Stomach (tissue), 9 donors: ENCODE data around the gene ID4. TPM values are rescaled to one million over a fixed set of nuclear protein-coding genes. Genes with fewer than 3 reads are reported as not detected.
"Not testable (repeated sequence)": the region's sequence is repeated elsewhere in the genome, so short reads cannot be mapped to it uniquely, and the experiment has no call there.

Source experiments
- DNase-seq, 2 donors: peaks; one replicate each; pipeline versions ENCODE4 v3.0.0 to v3.0.0-alpha.2; 2013 to 2019
- H3K27ac ChIP-seq, 5 donors: fragments of 200-600 bp in 4 of 5; sonication (generic) in 4 of 5; one replicate each; pipeline ENCODE4 v1.5.1; 2013 to 2019; ENCODE audit warnings: mild to moderate bottlenecking in 1 of 5, moderate library complexity in 1 of 5
- H3K27me3 ChIP-seq, 3 donors: fragments of 200-600 bp; sonication (generic); one replicate each; pipeline ENCODE4 v1.5.1; 2017 to 2019; ENCODE audit warnings: mixed run types in 1 of 3
- H3K36me3 ChIP-seq, 4 donors: fragments of 200-600 bp; sonication (generic); 1 replicate in 3 of 4; 2 replicates in 1 of 4; pipeline ENCODE4 v1.5.1; 2016 to 2019
- H3K4me1 ChIP-seq, 4 donors: fragments of 200-600 bp; sonication (generic); one replicate each; pipeline ENCODE4 v1.5.1; 2016 to 2019
- H3K4me3 ChIP-seq, 4 donors: fragments of 200-600 bp; sonication (generic) in 3 of 4; one replicate each; pipeline ENCODE4 v1.5.1; 2016 to 2019; ENCODE audit warnings: mild to moderate bottlenecking in 1 of 4
- H3K9me3 ChIP-seq, 4 donors: fragments of 200-600 bp; sonication (generic); one replicate each; pipeline ENCODE4 v1.5.1; 2016 to 2019
- EP300 ChIP-seq: sonication (generic); formaldehyde crosslinking; IDR thresholded peaks from one replicate; pipeline ENCODE4 v1.6.1; 2017; ENCODE audit warnings: antibody characterized with exemption
- POLR2A ChIP-seq, 4 donors: fragments of 450-650 bp; IDR thresholded peaks; one replicate each; pipeline ENCODE4 v1.6.1; 2016; ENCODE audit warnings: antibody characterized with exemption in 4 of 4, control low read depth in 2 of 4, mild to moderate bottlenecking in 1 of 4, moderate library complexity in 1 of 4
- POLR2AphosphoS5 ChIP-seq, 3 donors: sonication (generic); formaldehyde crosslinking; IDR thresholded peaks; one replicate each; pipeline ENCODE4 v1.6.1; 2016; ENCODE audit warnings: antibody characterized with exemption in 3 of 3
- WGBS, 5 donors: extraction: QIAGEN DNeasy Blood & Tissue Kit in 3 of 5; methylation state at CpG; one replicate each; pipeline versions ENCODE4 v1.1.5 to v1.1.7; 2013 to 2018; 5-methylcytosine and 5-hydroxymethylcytosine counted together
- intact Hi-C: fragments of 100-400 bp; cut with DNase I; formaldehyde crosslinking; loops from one replicate; pipeline ENCODE4 v1.15.1; 2023; ENCODE audit warnings: low total_unique reads
- polyA plus RNA-seq, 3 donors: library from polyadenylated mRNA; stranded (reverse); fragments of 200-250 nt; gene quantifications; one replicate each; pipeline ENCODE4 v1.2.3, GENCODE V29; 2013
- total RNA-seq, 5 donors: library from RNA; depleted of rRNA; stranded (reverse); fragments of >200 nt; gene quantifications; one replicate each; pipeline versions ENCODE4 v1.1.0 to v1.2.3, GENCODE V29; 2014 to 2016
- TF ChIP-seq, protein P1 (sequence below), 7 experiments: fragments of 450-650 bp in 4 of 7; fragments of 200-600 bp in 3 of 7; sonication (generic) in 3 of 7; IDR thresholded peaks; one replicate each; pipeline ENCODE4 v1.5.1; 2016 to 2019; ENCODE audit warnings: antibody characterized with exemption in 7 of 7, control low read depth in 2 of 7, mild to moderate bottlenecking in 1 of 7
- donor health status: healthy with polysubstance abuse.
- donor health status: Bipolar disorder and iron deficiency.
- donor health status: healthy.

The ID4 gene
- total and polyA plus RNA-seq, 8 donors = 5.3 to 86.5 (median 18.8) TPM; not detected in 1

DNA sequence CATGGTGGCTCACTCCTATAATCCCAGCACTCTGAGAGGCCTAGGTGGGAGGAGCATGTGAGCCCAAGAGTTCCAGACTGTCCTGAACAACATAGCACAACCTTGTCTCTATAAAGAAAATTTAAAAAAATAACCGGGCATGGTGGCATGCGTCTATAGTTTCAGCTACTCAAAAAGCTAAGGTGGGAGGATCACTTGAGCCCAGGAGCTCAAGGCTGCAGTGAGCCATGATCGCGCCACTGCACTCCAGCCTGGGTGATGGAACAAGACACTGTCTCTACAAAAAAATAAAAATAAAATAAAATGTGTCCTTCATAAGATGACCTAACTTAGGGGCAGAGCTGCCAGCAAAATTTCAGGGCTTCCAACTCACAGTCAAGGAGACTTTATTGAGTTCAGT, 12.6 kb downstream of the ID4 start:
- H3K36me3 ChIP-seq = no peaks in the 10 kb centered on the region
- H3K4me3 ChIP-seq = no peak overlapping the region
- H3K9me3 ChIP-seq = no peaks in the 10 kb centered on the region
- peak overlapping the region in 3 of 5 donors; percentile 10 to 56 (median 34) for H3K27ac ChIP-seq
- TF ChIP-seq EP300 = no peak
- peaks cover 0 to 5% (median 0%) of the 10 kb centered on the region in 3 donors for H3K27me3 ChIP-seq
- 89 to 97% (median 94%) methylated on average over 4 of the region's 4 CpGs for WGBS, 5 donors
- intact Hi-C loops = no loop called here
- peaks cover 4 to 34% (median 17%) of the 10 kb centered on the region in 4 donors for H3K4me1 ChIP-seq
- DNase-seq = no peak

DNA sequence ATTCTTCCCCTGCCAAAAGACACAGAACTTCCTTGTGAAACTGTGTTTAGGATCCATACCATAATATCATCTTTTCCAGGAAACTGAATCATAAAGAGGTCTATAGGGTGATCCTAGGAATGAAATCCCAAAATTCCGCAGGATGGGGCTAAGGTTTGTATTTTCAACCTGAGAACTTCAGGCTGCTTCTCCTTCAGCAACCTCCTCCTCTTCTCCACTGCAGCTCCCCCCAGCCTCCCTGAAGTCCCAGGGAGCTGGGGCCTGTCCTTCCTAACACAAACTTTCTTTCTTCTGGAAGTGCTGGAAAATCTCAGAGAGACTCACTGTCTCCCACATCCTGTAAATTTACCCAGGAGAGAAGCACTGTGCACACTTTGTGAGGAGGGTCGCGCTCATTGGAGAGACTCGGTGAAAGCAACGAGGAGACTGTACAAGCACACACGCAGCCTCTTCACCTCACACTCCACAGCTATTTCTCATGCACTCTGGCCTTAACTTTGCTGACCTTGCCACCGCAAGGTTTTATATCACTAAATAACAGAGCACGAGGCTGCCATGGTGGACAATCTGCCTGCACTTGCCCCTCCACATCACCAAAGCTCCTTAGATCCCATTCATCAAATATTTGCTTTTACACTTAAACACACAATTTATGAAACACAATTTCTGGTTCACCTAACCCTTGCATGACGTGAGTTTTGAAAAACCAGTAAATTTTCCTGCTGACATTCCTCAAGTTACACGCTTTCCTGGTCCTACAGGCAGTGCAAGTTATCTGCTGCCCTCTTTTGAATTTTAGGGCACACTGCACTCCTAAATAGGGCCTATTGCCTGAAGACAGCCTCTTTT, 14.3 kb downstream of the ID4 start:
- TF ChIP-seq EP300 (no peak), POLR2AphosphoS5 (IDR thresholded peaks at IDR 0.05) (peak in 2 of 3 donors; percentile 35 to 40)
- TF ChIP-seq, protein P1, sequence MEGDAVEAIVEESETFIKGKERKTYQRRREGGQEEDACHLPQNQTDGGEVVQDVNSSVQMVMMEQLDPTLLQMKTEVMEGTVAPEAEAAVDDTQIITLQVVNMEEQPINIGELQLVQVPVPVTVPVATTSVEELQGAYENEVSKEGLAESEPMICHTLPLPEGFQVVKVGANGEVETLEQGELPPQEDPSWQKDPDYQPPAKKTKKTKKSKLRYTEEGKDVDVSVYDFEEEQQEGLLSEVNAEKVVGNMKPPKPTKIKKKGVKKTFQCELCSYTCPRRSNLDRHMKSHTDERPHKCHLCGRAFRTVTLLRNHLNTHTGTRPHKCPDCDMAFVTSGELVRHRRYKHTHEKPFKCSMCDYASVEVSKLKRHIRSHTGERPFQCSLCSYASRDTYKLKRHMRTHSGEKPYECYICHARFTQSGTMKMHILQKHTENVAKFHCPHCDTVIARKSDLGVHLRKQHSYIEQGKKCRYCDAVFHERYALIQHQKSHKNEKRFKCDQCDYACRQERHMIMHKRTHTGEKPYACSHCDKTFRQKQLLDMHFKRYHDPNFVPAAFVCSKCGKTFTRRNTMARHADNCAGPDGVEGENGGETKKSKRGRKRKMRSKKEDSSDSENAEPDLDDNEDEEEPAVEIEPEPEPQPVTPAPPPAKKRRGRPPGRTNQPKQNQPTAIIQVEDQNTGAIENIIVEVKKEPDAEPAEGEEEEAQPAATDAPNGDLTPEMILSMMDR (IDR thresholded peaks at IDR 0.05) = peak in 5 of 7 experiments; percentile 61 to 86 (median 84)
- Histone ChIP-seq H3K4me1 (peaks cover 4 to 30% (median 16%) of the 10 kb centered on the region in 4 donors), H3K27me3 (no peaks in the 10 kb centered on the region), H3K4me3 (peak overlapping the region in 1 of 4 donors; percentile 7), H3K36me3 (no peaks in the 10 kb centered on the region), H3K9me3 (no peaks in the 10 kb centered on the region), H3K27ac (peak overlapping the region in 4 of 5 donors; percentile 12 to 67 (median 64))
- intact Hi-C loops = no loop called here
- WGBS, 5 donors = 18 to 37% (median 24%) methylated on average over 10 of the region's 10 CpGs
- peak in 1 of 2 donors; percentile 89 for DNase-seq

DNA sequence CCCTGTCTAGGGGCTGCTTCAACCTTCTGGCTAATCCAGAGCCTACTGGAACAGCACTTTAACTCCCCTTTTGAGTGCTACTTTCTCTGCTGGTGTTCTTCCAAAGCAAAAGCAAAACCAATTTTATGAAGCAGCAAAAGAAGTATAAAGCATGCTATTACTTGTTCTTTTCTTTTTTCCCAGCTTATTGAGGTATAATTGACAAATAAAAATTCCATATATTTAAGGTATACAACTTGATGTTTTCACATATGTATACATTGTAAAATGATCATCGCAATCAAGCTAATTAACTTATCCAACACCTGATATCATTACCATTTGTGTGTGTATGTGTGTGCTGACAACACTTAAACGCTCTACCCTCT, 14.9 kb downstream of the ID4 start:
- WGBS, 5 donors = 63 to 82% (median 74%) methylated on average over 2 of the region's 2 CpGs
- Histone ChIP-seq H3K4me1 (peaks cover 4 to 30% (median 15%) of the 10 kb centered on the region in 4 donors), H3K9me3 (no peaks in the 10 kb centered on the region), H3K27ac (peak overlapping the region in 1 of 5 donors; percentile 67), H3K36me3 (no peaks in the 10 kb centered on the region), H3K4me3 (no peak overlapping the region), H3K27me3 (no peaks in the 10 kb centered on the region)
- intact Hi-C loops = no loop called here
- DNase-seq = no peak
- no peak for TF ChIP-seq POLR2AphosphoS5 (IDR thresholded peaks at IDR 0.05)
- TF ChIP-seq POLR2A (IDR thresholded peaks at IDR 0.05) = no peak
- TF ChIP-seq, protein P1 (IDR thresholded peaks at IDR 0.05) = no peak
- TF ChIP-seq EP300 = no peak

DNA sequence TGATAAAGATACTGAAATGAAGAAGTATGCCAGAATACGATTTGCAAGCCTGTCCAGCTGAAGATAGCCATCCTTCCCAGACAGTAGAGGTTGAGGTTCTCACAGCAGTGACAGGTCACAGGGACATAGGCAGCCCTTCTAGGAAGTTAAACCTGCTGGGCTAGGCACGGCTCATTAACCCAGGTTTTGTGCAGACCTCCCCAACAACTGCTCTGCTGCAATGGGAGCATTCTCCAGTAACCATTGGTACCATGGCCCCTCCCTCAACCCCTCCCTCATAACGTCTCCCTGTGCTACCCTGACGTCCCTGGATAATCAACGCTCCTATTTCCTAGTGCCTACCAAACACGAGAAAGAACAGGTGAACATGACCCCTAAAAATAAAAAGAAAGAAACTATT, 15.8 kb downstream of the ID4 start:
- WGBS, 5 donors = 79 to 91% (median 82%) methylated on average over 6 of the region's 6 CpGs
- H3K9me3 ChIP-seq = no peaks in the 10 kb centered on the region
- H3K4me3 ChIP-seq = no peak overlapping the region
- no peaks in the 10 kb centered on the region for H3K36me3 ChIP-seq
- H3K4me1 ChIP-seq = peaks cover 4 to 30% (median 15%) of the 10 kb centered on the region in 4 donors
- TF ChIP-seq POLR2A (IDR thresholded peaks at IDR 0.05) (no peak), EP300 (no peak), POLR2AphosphoS5 (IDR thresholded peaks at IDR 0.05) (no peak)
- TF ChIP-seq, protein P1 (IDR thresholded peaks at IDR 0.05) = no peak
- H3K27me3 ChIP-seq = no peaks in the 10 kb centered on the region
- no peak overlapping the region for H3K27ac ChIP-seq
- intact Hi-C loops = no loop called here
- DNase-seq = no peak

DNA sequence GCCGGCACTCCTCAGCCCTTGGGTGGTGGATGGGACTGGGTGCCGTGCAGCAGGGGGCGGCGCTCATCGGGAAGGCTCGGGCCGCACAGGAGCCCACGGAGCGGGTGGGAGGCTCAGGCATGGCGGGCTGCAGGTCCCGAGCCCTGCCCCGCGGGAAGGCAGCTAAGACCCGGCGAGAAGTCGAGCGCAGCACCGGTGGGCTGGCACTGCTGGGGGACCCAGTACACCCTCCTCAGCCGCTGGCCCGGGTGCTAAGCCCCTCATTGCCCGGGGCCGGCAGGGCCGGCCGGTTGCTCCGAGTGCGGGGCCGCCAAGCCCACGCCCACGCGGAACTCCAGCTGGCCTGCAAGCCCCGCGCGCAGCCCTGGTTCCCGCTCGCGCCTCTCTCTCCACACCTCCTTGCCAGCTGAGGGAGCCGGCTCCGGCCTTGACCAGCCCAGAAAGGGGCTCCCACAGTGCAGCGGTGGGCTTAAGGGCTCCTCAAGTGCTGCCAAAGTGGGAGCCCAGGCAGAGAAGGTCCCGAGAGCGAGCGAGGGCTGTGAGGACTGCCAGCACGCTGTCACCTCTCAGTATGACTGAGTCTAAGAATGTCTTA, 17.3 kb downstream of the ID4 start:
- H3K27me3 ChIP-seq, intact Hi-C loops, H3K9me3 ChIP-seq, H3K27ac ChIP-seq, DNase-seq, H3K4me3 ChIP-seq, H3K36me3 ChIP-seq: not testable (repeated sequence)
- 95 to 97% (median 97%) methylated on average over 16 to 41 of the region's 43 CpGs for WGBS, 5 donors
- peaks cover 0 to 24% (median 13%) of the 10 kb centered on the region in 4 donors for H3K4me1 ChIP-seq
